22Rv1 (cell line): Measurements from ENCODE around the gene MALAT1.

Experiments
- ZFX ChIP-seq: fragments of 450-650 bp; IDR thresholded peaks from 2 replicates; pipeline ENCODE4 v1.6.1; 2017; ENCODE audit warnings: antibody characterized with exemption, borderline replicate concordance
- TF ChIP-seq, protein P1 (sequence below): fragments of 450-650 bp; IDR thresholded peaks from 2 replicates; pipeline ENCODE4 v1.5.1; 2017; ENCODE audit warnings: mild to moderate bottlenecking

- TF ChIP-seq, protein P1, sequence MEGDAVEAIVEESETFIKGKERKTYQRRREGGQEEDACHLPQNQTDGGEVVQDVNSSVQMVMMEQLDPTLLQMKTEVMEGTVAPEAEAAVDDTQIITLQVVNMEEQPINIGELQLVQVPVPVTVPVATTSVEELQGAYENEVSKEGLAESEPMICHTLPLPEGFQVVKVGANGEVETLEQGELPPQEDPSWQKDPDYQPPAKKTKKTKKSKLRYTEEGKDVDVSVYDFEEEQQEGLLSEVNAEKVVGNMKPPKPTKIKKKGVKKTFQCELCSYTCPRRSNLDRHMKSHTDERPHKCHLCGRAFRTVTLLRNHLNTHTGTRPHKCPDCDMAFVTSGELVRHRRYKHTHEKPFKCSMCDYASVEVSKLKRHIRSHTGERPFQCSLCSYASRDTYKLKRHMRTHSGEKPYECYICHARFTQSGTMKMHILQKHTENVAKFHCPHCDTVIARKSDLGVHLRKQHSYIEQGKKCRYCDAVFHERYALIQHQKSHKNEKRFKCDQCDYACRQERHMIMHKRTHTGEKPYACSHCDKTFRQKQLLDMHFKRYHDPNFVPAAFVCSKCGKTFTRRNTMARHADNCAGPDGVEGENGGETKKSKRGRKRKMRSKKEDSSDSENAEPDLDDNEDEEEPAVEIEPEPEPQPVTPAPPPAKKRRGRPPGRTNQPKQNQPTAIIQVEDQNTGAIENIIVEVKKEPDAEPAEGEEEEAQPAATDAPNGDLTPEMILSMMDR, result no peak; the same call in 1 of the 2 replicates
- TF ChIP-seq ZFX, result no peak
Measured at GRCh38 chr11:65539744-65540289, 41.0 kb downstream of the MALAT1 start.
